Activated naive CD4-positive, alpha-beta T cell treated with anti-CD3 and anti-CD28 coated beads for 36 hours (primary cell): ENCODE measurements around the gene LCA5L. TPM values are rescaled to one million over a fixed set of nuclear protein-coding genes. Genes with fewer than 3 reads are reported as not detected.
"Not testable (repeated sequence)": the region's sequence is repeated elsewhere in the genome, so short reads cannot be mapped to it uniquely, and the experiment has no call there.

Source experiments
- CTCF ChIA-PET: fragments of 350-600 bp; sonication (Branson Sonifier 250); formaldehyde crosslinking; loops from one replicate; lab custom pipeline; 2021; ENCODE audit warnings: antibody characterized with exemption; lab: Charles Lee
- DNase-seq: peaks from one replicate; pipeline ENCODE4 v3.0.0-alpha.2; 2020
- H3K27ac Mint-ChIP-seq: one replicate; pipeline ENCODE4 v1.8.0; 2021; ENCODE audit warnings: mild to moderate bottlenecking, mixed read lengths
- H3K27me3 Mint-ChIP-seq: one replicate; pipeline ENCODE4 v1.8.0; 2021; ENCODE audit warnings: low read depth, mixed read lengths
- H3K36me3 Mint-ChIP-seq: one replicate; pipeline ENCODE4 v1.8.0; 2021; ENCODE audit warnings: low read depth, mixed read lengths
- H3K4me1 Mint-ChIP-seq: one replicate; pipeline ENCODE4 v1.8.0; 2021; ENCODE audit warnings: low read depth, mixed read lengths
- H3K4me3 Mint-ChIP-seq: one replicate; pipeline ENCODE4 v1.8.0; 2021; ENCODE audit warnings: mild to moderate bottlenecking, moderate library complexity, mixed read lengths
- H3K9me3 Mint-ChIP-seq: one replicate; pipeline ENCODE4 v1.8.0; 2021; ENCODE audit warnings: mixed read lengths
- intact Hi-C: fragments of 100-400 bp; cut with micrococcal nuclease; formaldehyde crosslinking; loops from one replicate; pipeline ENCODE4 v1.15.1; 2023
- total RNA-seq, 2 experiments: library from RNA; stranded (reverse); gene quantifications; one replicate each; pipeline ENCODE4 v1.2.3, GENCODE V29; 2021

The LCA5L gene
- total RNA-seq, 2 experiments from 2014 or later = 0.26 TPM; not detected in 1

- CTCF ChIA-PET = no interaction called here
- Mint-ChIP-seq H3K9me3 (no peaks in the 10 kb centered on the region), H3K4me3 (no peak overlapping the region), H3K36me3 (peaks cover 3% of the 10 kb centered on the region), H3K4me1 (peaks cover 47% of the 10 kb centered on the region), H3K27me3 (no peaks in the 10 kb centered on the region), H3K27ac (peak overlapping the region; percentile 46)
- DNase-seq = no peak
- intact Hi-C loops = loop anchor here (5.0 to 10.0 kb wide), 6 partner anchors 242 to 877 kb away; no protein-coding TSS in a partner anchor
Observed at GRCh38 chr21:39384674-39385298, 60.8 kb downstream of the LCA5L start.

GRCh38 chr21:39382096-39382495 is 63.5 kb downstream of the LCA5L start:
- H3K27ac Mint-ChIP-seq, DNase-seq, H3K36me3 Mint-ChIP-seq, H3K27me3 Mint-ChIP-seq, H3K9me3 Mint-ChIP-seq, CTCF ChIA-PET: not testable (repeated sequence)
- peaks cover 33% of the 10 kb centered on the region for H3K4me1 Mint-ChIP-seq
- intact Hi-C loops = loop anchor here (10.0 kb wide), 2 partner anchors 377 to 617 kb away; no protein-coding TSS in a partner anchor
- H3K4me3 Mint-ChIP-seq = peak overlapping the region; percentile 2

GRCh38 chr21:39381009-39381408 is 64.6 kb downstream of the LCA5L start:
- intact Hi-C loops = loop anchor here (10.0 kb wide), 2 partner anchors 376 to 616 kb away; no protein-coding TSS in a partner anchor
- Mint-ChIP-seq H3K4me3 (peak overlapping the region; percentile 91), H3K27ac (peak overlapping the region; percentile 76)

GRCh38 chr21:39379986-39380891 is 65.3 kb downstream of the LCA5L start:
- intact Hi-C loops = loop anchor here (1.0 to 10.0 kb wide), 4 partner anchors 8 to 615 kb away; partner anchors contain the start of gene HMGN1
- CTCF ChIA-PET = interaction anchor here (1.0 to 1.1 kb wide), 2 partner anchors 30 to 64 kb away, joined by 3 to 4 read pairs; no protein-coding TSS in a partner anchor

More at GRCh38 chr21:39381009-39381408, 64.6 kb downstream of the LCA5L start:
- H3K27me3 Mint-ChIP-seq = no peaks in the 10 kb centered on the region
- peaks cover 26% of the 10 kb centered on the region for H3K4me1 Mint-ChIP-seq
- CTCF ChIA-PET = interaction anchor here (1.1 kb wide), 1 partner anchor 31 kb away, joined by 4 read pairs; no protein-coding TSS in a partner anchor
- DNase-seq = no peak
- H3K9me3 Mint-ChIP-seq = no peaks in the 10 kb centered on the region
- H3K36me3 Mint-ChIP-seq = no peaks in the 10 kb centered on the region

GRCh38 chr21:39377444-39378050 is 68.0 kb downstream of the LCA5L start:
- no peak for DNase-seq
- Mint-ChIP-seq H3K36me3 (no peaks in the 10 kb centered on the region), H3K4me1 (peaks cover 14% of the 10 kb centered on the region), H3K4me3 (no peak overlapping the region), H3K27ac (no peak overlapping the region), H3K9me3 (no peaks in the 10 kb centered on the region), H3K27me3 (no peaks in the 10 kb centered on the region)
- intact Hi-C loops = no loop called here
- CTCF ChIA-PET = no interaction called here

More at GRCh38 chr21:39379986-39380891, 65.3 kb downstream of the LCA5L start:
- Mint-ChIP-seq H3K27ac (peak overlapping the region; percentile 76), H3K9me3 (no peaks in the 10 kb centered on the region), H3K4me1 (peaks cover 23% of the 10 kb centered on the region), H3K27me3 (no peaks in the 10 kb centered on the region), H3K36me3 (no peaks in the 10 kb centered on the region), H3K4me3 (peak overlapping the region; percentile 91)
- peak; percentile 94 for DNase-seq

GRCh38 chr21:39375446-39375845 is 70.1 kb downstream of the LCA5L start:
- intact Hi-C loops = no loop called here
- CTCF ChIA-PET = interaction anchor here (0.6 to 0.9 kb wide), 2 partner anchors 12 to 410 kb away, joined by 3 to 5 read pairs; no protein-coding TSS in a partner anchor
- H3K27ac Mint-ChIP-seq = no peak overlapping the region
- no peaks in the 10 kb centered on the region for H3K4me1 Mint-ChIP-seq
- H3K27me3 Mint-ChIP-seq = no peaks in the 10 kb centered on the region
- no peak overlapping the region for H3K4me3 Mint-ChIP-seq
- no peaks in the 10 kb centered on the region for H3K36me3 Mint-ChIP-seq
- no peak for DNase-seq
- no peaks in the 10 kb centered on the region for H3K9me3 Mint-ChIP-seq

- intact Hi-C loops = no loop called here
- no peaks in the 10 kb centered on the region for H3K9me3 Mint-ChIP-seq
- DNase-seq = no peak
- no peaks in the 10 kb centered on the region for H3K4me1 Mint-ChIP-seq
- H3K4me3 Mint-ChIP-seq = no peak overlapping the region
- CTCF ChIA-PET = interaction anchor here (1.3 kb wide), 1 partner anchor 67 kb away, joined by 3 read pairs; no protein-coding TSS in a partner anchor
- H3K36me3 Mint-ChIP-seq = no peaks in the 10 kb centered on the region
- no peak overlapping the region for H3K27ac Mint-ChIP-seq
- no peaks in the 10 kb centered on the region for H3K27me3 Mint-ChIP-seq
Observed at GRCh38 chr21:39374046-39374445, 71.5 kb downstream of the LCA5L start.

- DNase-seq = peak; percentile 35
- Mint-ChIP-seq H3K4me1 (no peaks in the 10 kb centered on the region), H3K36me3 (no peaks in the 10 kb centered on the region), H3K27ac (no peak overlapping the region), H3K9me3 (no peaks in the 10 kb centered on the region), H3K4me3 (no peak overlapping the region), H3K27me3 (no peaks in the 10 kb centered on the region)
- intact Hi-C loops = loop anchor here (1.0 kb wide), 1 partner anchor 15 kb away; no protein-coding TSS in a partner anchor
- CTCF ChIA-PET = interaction anchor here (1.3 kb wide), 1 partner anchor 68 kb away, joined by 3 read pairs; no protein-coding TSS in a partner anchor
Observed at GRCh38 chr21:39373634-39374033, 71.9 kb downstream of the LCA5L start.

- H3K9me3 Mint-ChIP-seq, H3K36me3 Mint-ChIP-seq, H3K4me3 Mint-ChIP-seq, H3K27ac Mint-ChIP-seq, H3K4me1 Mint-ChIP-seq, H3K27me3 Mint-ChIP-seq, intact Hi-C loops, DNase-seq: not testable (repeated sequence)
- CTCF ChIA-PET = interaction anchor here (0.7 kb wide), 1 partner anchor 11 kb away, joined by 7 read pairs; no protein-coding TSS in a partner anchor
Observed at GRCh38 chr21:39369896-39370288, 75.7 kb downstream of the LCA5L start.

- Mint-ChIP-seq H3K27ac (no peak overlapping the region), H3K9me3 (no peaks in the 10 kb centered on the region), H3K27me3 (no peaks in the 10 kb centered on the region), H3K4me3 (no peak overlapping the region), H3K4me1 (no peaks in the 10 kb centered on the region), H3K36me3 (no peaks in the 10 kb centered on the region)
- no peak for DNase-seq
- CTCF ChIA-PET = no interaction called here
- intact Hi-C loops = no loop called here
Observed at GRCh38 chr21:39367783-39368182, 77.8 kb downstream of the LCA5L start.

- intact Hi-C loops = no loop called here
- Mint-ChIP-seq H3K27ac (no peak overlapping the region), H3K27me3 (no peaks in the 10 kb centered on the region), H3K4me1 (no peaks in the 10 kb centered on the region), H3K4me3 (no peak overlapping the region), H3K9me3 (no peaks in the 10 kb centered on the region), H3K36me3 (no peaks in the 10 kb centered on the region)
- DNase-seq = no peak
- CTCF ChIA-PET = no interaction called here
Observed at GRCh38 chr21:39366563-39366962, 79.0 kb downstream of the LCA5L start.

GRCh38 chr21:39364949-39365348 is 80.6 kb downstream of the LCA5L start:
- H3K4me1 Mint-ChIP-seq = no peaks in the 10 kb centered on the region
- no peaks in the 10 kb centered on the region for H3K36me3 Mint-ChIP-seq
- CTCF ChIA-PET = no interaction called here
- intact Hi-C loops = no loop called here
- no peak for DNase-seq
- no peak overlapping the region for H3K27ac Mint-ChIP-seq
- H3K4me3 Mint-ChIP-seq = no peak overlapping the region
- H3K9me3 Mint-ChIP-seq = no peaks in the 10 kb centered on the region
- H3K27me3 Mint-ChIP-seq = no peaks in the 10 kb centered on the region
